ENCODE data around the gene THSD4. TPM values are rescaled to one million over a fixed set of nuclear protein-coding genes. Genes with fewer than 3 reads are reported as not detected.

Gene THSD4
- total RNA-seq, 2 experiments from 2014 or later, result not detected

- Mint-ChIP-seq H3K4me1 (ENCODE audit: low read depth) (no peaks in the 10 kb centered on the region), H3K27me3 (no peaks in the 10 kb centered on the region), H3K9me3 (no peaks in the 10 kb centered on the region), H3K36me3 (ENCODE audit: low read depth) (no peaks in the 10 kb centered on the region), H3K27ac (no peak overlapping the region), H3K4me3 (no peak overlapping the region)
- H3K27me3 ChIP-seq (ENCODE audit: control insufficient read depth in 1 of 2, insufficient read depth in 2 of 2, low read length in 2 of 2), result no peaks in the 10 kb centered on the region
- no peak overlapping the region for H3K27ac ChIP-seq (ENCODE audit: low read depth in 1 of 2, low read length in 2 of 2)
- H3K9me3 ChIP-seq (ENCODE audit: control insufficient read depth in 1 of 2, insufficient read depth in 1 of 2, low read length in 2 of 2), result no peaks in the 10 kb centered on the region
- DNase-seq (no peak), ATAC-seq (ENCODE audit: poor library complexity) (no peak)
- no peak for TF ChIP-seq CTCF (IDR thresholded peaks at IDR 0.05)
- intact Hi-C loops (cut with DNase I, micrococcal nuclease), result no loop called here
- no peak overlapping the region for H3K4me3 ChIP-seq (ENCODE audit: low read length)
- no peaks in the 10 kb centered on the region for H3K4me1 ChIP-seq (ENCODE audit: insufficient read depth, low read length)
- CTCF ChIA-PET, result no interaction called here
- POLR2A ChIA-PET, result no interaction called here
- no peaks in the 10 kb centered on the region for H3K36me3 ChIP-seq (ENCODE audit: insufficient read depth, low read length)
Observed at GRCh38 chr15:71811036-71811736, 695.9 kb downstream of the THSD4 start.

GRCh38 chr15:71811752-71812735 lies 696.8 kb downstream of the THSD4 start:
- H3K9me3 ChIP-seq (ENCODE audit: control insufficient read depth in 1 of 2, insufficient read depth in 1 of 2, low read length in 2 of 2), result peaks cover 0 to under 1% of the 10 kb centered on the region in 2 experiments
- H3K27ac ChIP-seq (ENCODE audit: low read depth in 1 of 2, low read length in 2 of 2), result no peak overlapping the region
- Mint-ChIP-seq H3K27ac (no peak overlapping the region), H3K4me3 (no peak overlapping the region), H3K27me3 (no peaks in the 10 kb centered on the region), H3K9me3 (no peaks in the 10 kb centered on the region), H3K4me1 (ENCODE audit: low read depth) (no peaks in the 10 kb centered on the region), H3K36me3 (ENCODE audit: low read depth) (no peaks in the 10 kb centered on the region)
- no peaks in the 10 kb centered on the region for H3K36me3 ChIP-seq (ENCODE audit: insufficient read depth, low read length)
- H3K4me1 ChIP-seq (ENCODE audit: insufficient read depth, low read length), result no peaks in the 10 kb centered on the region
- H3K27me3 ChIP-seq (ENCODE audit: control insufficient read depth in 1 of 2, insufficient read depth in 2 of 2, low read length in 2 of 2), result no peaks in the 10 kb centered on the region
- DNase-seq, result no peak
- no peak for ATAC-seq (ENCODE audit: poor library complexity)
- TF ChIP-seq CTCF (IDR thresholded peaks at IDR 0.05), result no peak
- intact Hi-C loops (cut with DNase I, micrococcal nuclease), result no loop called here
- H3K4me3 ChIP-seq (ENCODE audit: low read length), result no peak overlapping the region
- ChIA-PET CTCF (no interaction called here), POLR2A (no interaction called here)

GRCh38 chr15:71812966-71813722 lies 697.9 kb downstream of the THSD4 start:
- no peaks in the 10 kb centered on the region for H3K36me3 ChIP-seq (ENCODE audit: insufficient read depth, low read length)
- no peaks in the 10 kb centered on the region for H3K9me3 Mint-ChIP-seq
- no peak overlapping the region for H3K27ac Mint-ChIP-seq
- no peaks in the 10 kb centered on the region for H3K4me1 ChIP-seq (ENCODE audit: insufficient read depth, low read length)
- H3K4me3 Mint-ChIP-seq, result no peak overlapping the region
- ChIA-PET CTCF (no interaction called here), POLR2A (no interaction called here)
- no peaks in the 10 kb centered on the region for H3K36me3 Mint-ChIP-seq (ENCODE audit: low read depth)
- H3K9me3 ChIP-seq (ENCODE audit: control insufficient read depth in 1 of 2, insufficient read depth in 1 of 2, low read length in 2 of 2), result peaks cover 0 to 5% of the 10 kb centered on the region in 2 experiments
- H3K4me1 Mint-ChIP-seq (ENCODE audit: low read depth), result no peaks in the 10 kb centered on the region
- ATAC-seq (ENCODE audit: poor library complexity), result no peak
- no peaks in the 10 kb centered on the region for H3K27me3 ChIP-seq (ENCODE audit: control insufficient read depth in 1 of 2, insufficient read depth in 2 of 2, low read length in 2 of 2)
- no peak for TF ChIP-seq CTCF (IDR thresholded peaks at IDR 0.05)
- no peak overlapping the region for H3K4me3 ChIP-seq (ENCODE audit: low read length)
- H3K27me3 Mint-ChIP-seq, result no peaks in the 10 kb centered on the region
- no peak overlapping the region for H3K27ac ChIP-seq (ENCODE audit: low read depth in 1 of 2, low read length in 2 of 2)
- intact Hi-C loops (cut with DNase I, micrococcal nuclease), result no loop called here
- DNase-seq, result no peak

All from CD4-positive, alpha-beta T cell (primary cell).